Breast epithelium (tissue), 3 donors: ENCODE measurements around the gene HIPK2.

Experiments used
- CTCF ChIP-seq, 3 donors: fragments of 450-650 bp; IDR thresholded peaks; one replicate each; pipeline ENCODE4 v1.5.1; 2016 to 2017; ENCODE audit warnings: antibody characterized with exemption in 3 of 3, mild to moderate bottlenecking in 3 of 3, moderate library complexity in 3 of 3
- POLR2A ChIP-seq: fragments of 450-650 bp; IDR thresholded peaks from one replicate; pipeline ENCODE4 v1.6.1; 2016; ENCODE audit warnings: antibody characterized with exemption, mild to moderate bottlenecking, moderate library complexity
- POLR2AphosphoS5 ChIP-seq, 3 donors: sonication (generic); formaldehyde crosslinking; IDR thresholded peaks; one replicate each; pipeline ENCODE4 v1.6.1; 2017; ENCODE audit warnings: antibody characterized with exemption in 3 of 3

DNA sequence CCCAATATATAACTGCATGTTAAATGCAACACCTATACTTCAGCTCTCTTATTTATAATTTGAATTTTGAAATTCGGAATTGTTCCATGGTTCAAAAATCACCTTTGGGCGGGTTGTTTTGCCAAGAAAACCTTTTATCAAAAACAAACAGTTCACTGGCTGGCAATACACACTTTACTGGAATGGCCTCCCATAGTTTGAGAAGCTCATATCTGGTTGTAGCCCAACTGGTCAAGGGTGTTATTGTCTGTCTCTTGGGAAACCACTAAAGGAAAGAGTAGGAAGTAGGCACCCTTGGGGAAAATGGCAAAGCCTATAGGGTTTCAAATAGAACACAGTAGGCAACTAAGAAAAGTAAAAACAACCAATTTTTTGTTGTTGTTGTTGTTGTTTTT lies 117.9 kb downstream of the HIPK2 start:
- TF ChIP-seq CTCF (IDR thresholded peaks at IDR 0.05), result no peak
- TF ChIP-seq POLR2AphosphoS5 (IDR thresholded peaks at IDR 0.05), result no peak
- no peak for TF ChIP-seq POLR2A
